ENCODE data around the gene HIF1A. TPM values are rescaled to one million over a fixed set of nuclear protein-coding genes. Genes with fewer than 3 reads are reported as not detected.

HIF1A gene
- total RNA-seq, 4 donors from 2014 or later = 52.1 to 160 (median 71.1) TPM

- Histone ChIP-seq H3K27ac (peak overlapping the region in 1 of 4 donors; percentile 85), H3K4me1 (peaks cover 0 to 24% (median 3%) of the 10 kb centered on the region in 4 donors), H3K36me3 (peaks cover 0 to 34% (median 0%) of the 10 kb centered on the region in 3 donors), H3K27me3 (no peaks in the 10 kb centered on the region), H3K4me3 (peak overlapping the region in 1 of 4 donors; percentile 64), H3K9me3 (no peaks in the 10 kb centered on the region)
- peak in 1 of 3 donors; percentile 66 for DNase-seq
- no peak for TF ChIP-seq CTCF (IDR thresholded peaks at IDR 0.05)
- TF ChIP-seq POLR2A (IDR thresholded peaks at IDR 0.05) = no peak
Observed at GRCh38 chr14:61749867-61750266, 54.6 kb downstream of the HIF1A start.

- Histone ChIP-seq H3K27me3 (no peaks in the 10 kb centered on the region), H3K4me3 (peak overlapping the region; percentile 49 to 70 (median 58)), H3K9me3 (no peaks in the 10 kb centered on the region), H3K27ac (peak overlapping the region; percentile 77 to 87 (median 85)), H3K36me3 (peaks cover 0 to 23% (median 0%) of the 10 kb centered on the region in 3 donors), H3K4me1 (peaks cover 0 to 24% (median 3%) of the 10 kb centered on the region in 4 donors)
- TF ChIP-seq POLR2A (IDR thresholded peaks at IDR 0.05) (peak; percentile 52 to 71), CTCF (IDR thresholded peaks at IDR 0.05) (peak in 1 of 6 experiments; percentile 2)
- DNase-seq = peak; percentile 87 to 95 (median 92)
Observed at GRCh38 chr14:61750708-61751474, 55.6 kb downstream of the HIF1A start.

- Histone ChIP-seq H3K4me3 (peak overlapping the region; percentile 49 to 70 (median 58)), H3K27ac (peak overlapping the region; percentile 77 to 87 (median 85)), H3K4me1 (peaks cover 0 to 24% (median 3%) of the 10 kb centered on the region in 4 donors), H3K36me3 (peaks cover 0 to 17% (median 0%) of the 10 kb centered on the region in 3 donors), H3K27me3 (no peaks in the 10 kb centered on the region), H3K9me3 (no peaks in the 10 kb centered on the region)
- no peak for TF ChIP-seq CTCF (IDR thresholded peaks at IDR 0.05)
- TF ChIP-seq POLR2A (IDR thresholded peaks at IDR 0.05) = no peak
- no peak for DNase-seq
Observed at GRCh38 chr14:61751475-61751989, 56.2 kb downstream of the HIF1A start.

GRCh38 chr14:61752626-61753025, 57.3 kb downstream of the HIF1A start:
- no peaks in the 10 kb centered on the region for H3K9me3 ChIP-seq
- TF ChIP-seq CTCF (IDR thresholded peaks at IDR 0.05) (no peak), POLR2A (IDR thresholded peaks at IDR 0.05) (no peak)
- peaks cover 0 to 6% (median 0%) of the 10 kb centered on the region in 3 donors for H3K36me3 ChIP-seq
- H3K27me3 ChIP-seq = no peaks in the 10 kb centered on the region
- no peak for DNase-seq
- H3K27ac ChIP-seq = no peak overlapping the region
- H3K4me1 ChIP-seq = peaks cover 0 to 24% (median 3%) of the 10 kb centered on the region in 4 donors
- no peak overlapping the region for H3K4me3 ChIP-seq

GRCh38 chr14:61753631-61754030, 58.3 kb downstream of the HIF1A start:
- no peak for DNase-seq
- no peaks in the 10 kb centered on the region for H3K36me3 ChIP-seq
- H3K9me3 ChIP-seq = no peaks in the 10 kb centered on the region
- no peak overlapping the region for H3K4me3 ChIP-seq
- peaks cover 0 to 20% (median 3%) of the 10 kb centered on the region in 4 donors for H3K4me1 ChIP-seq
- H3K27me3 ChIP-seq = no peaks in the 10 kb centered on the region
- TF ChIP-seq POLR2A (IDR thresholded peaks at IDR 0.05) = no peak
- no peak for TF ChIP-seq CTCF (IDR thresholded peaks at IDR 0.05)
- no peak overlapping the region for H3K27ac ChIP-seq

All from Peyer's patch (tissue), 4 donors.